IPS-20b (cell line): ENCODE measurements around the gene DCAF12.

Experiments
- H3K27ac ChIP-seq: one replicate; pipeline ENCODE4 v1.5.1; 2013; ENCODE audit warnings: low read length
- H3K27me3 ChIP-seq: 2 replicates; pipeline ENCODE4 v1.6.1; 2013; ENCODE audit warnings: mild to moderate bottlenecking, low read length, inconsistent platforms; ENCODE audit not compliant: insufficient read depth
- H3K36me3 ChIP-seq: 2 replicates; pipeline ENCODE4 v1.6.1; 2013; ENCODE audit warnings: low read depth, mild to moderate bottlenecking, inconsistent platforms, low read length, moderate library complexity; ENCODE audit not compliant: insufficient read depth
- H3K4me1 ChIP-seq: 2 replicates; pipeline ENCODE4 v1.6.1; 2013; ENCODE audit warnings: mild to moderate bottlenecking, control low read depth, inconsistent platforms, low read length, moderate library complexity; ENCODE audit not compliant: insufficient read depth
- H3K4me3 ChIP-seq: 2 replicates; pipeline ENCODE4 v1.5.1; 2013; ENCODE audit warnings: mild to moderate bottlenecking, low read length, inconsistent platforms
- H3K9ac ChIP-seq: 2 replicates; pipeline ENCODE4 v1.6.1; 2013; ENCODE audit warnings: low read depth, mild to moderate bottlenecking, inconsistent platforms, low read length, moderate library complexity
- H3K9me3 ChIP-seq: 2 replicates; pipeline ENCODE4 v1.6.1; 2013; ENCODE audit warnings: mild to moderate bottlenecking, low read depth, low read length, inconsistent platforms; ENCODE audit not compliant: insufficient read depth

The DCAF12 gene

DNA sequence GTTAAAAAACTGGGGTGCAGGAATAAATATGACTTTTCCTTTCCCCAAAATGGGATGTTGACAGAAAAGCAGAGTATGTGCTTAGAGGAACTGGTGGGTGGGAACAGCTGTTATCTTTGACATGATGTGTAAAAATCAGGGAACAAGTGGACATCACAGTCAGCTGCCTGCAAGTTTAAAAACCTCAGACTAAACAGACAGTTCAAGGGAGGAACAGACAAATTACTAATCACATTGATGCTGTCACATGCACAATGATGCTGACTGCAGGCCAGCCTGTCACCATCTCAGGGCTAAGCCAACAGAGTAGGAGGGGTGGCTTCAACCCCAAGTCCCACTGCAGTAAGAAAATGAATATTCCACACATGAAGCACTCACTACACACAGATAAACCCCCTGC lies 39.6 kb downstream of the DCAF12 start:
- Histone ChIP-seq H3K27me3 (no peaks in the 10 kb centered on the region), H3K27ac (no peak overlapping the region)

DNA sequence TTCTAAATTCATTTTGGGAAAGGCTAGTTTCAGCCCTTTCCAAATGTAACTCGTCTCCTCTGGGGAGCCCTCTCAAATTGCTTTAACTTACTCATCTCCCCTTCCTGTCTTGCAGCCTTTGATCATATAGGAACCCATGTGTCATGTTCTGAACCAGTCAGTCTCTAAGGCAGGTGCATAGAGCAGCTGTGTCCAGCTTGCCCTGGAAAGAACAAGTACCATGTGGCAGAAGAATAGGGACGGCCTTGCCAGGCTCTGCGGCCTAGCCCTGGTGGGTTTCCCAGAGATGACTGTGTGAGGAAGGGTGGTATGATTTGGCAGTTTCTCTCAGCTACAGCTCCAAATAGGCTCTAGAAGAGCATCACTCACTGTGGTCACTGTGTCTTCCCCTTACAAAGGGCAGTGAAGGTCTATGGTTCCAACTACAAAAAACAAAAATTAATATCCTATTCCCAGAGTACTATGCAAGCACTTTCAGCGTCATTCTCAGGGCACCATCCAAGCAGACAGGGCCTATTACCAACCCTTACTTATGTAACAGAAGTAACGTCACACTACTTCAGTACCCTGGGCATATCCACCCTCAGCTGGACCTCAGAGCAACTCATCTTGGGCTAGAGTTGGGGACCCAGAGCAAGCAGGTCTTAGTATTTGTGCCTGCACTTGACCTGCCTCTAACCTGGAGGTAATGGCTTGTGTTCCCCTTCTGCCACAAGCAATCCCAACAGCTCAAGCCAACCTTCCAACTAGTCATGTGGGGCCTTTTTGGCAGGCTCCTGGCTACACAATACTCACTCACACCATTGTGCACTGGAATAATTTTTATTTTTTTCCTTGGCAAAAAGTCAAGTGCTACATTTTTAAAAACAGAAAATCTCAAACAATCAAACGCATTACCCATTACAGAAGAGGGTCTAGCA lies 40.7 kb downstream of the DCAF12 start:
- H3K9me3 ChIP-seq, result no peaks in the 10 kb centered on the region
- H3K4me1 ChIP-seq, result no peaks in the 10 kb centered on the region
- H3K4me3 ChIP-seq, result no peak overlapping the region
- peaks cover 46% of the 10 kb centered on the region for H3K36me3 ChIP-seq
- H3K27ac ChIP-seq, result no peak overlapping the region
- no peak overlapping the region for H3K9ac ChIP-seq
- H3K27me3 ChIP-seq, result no peaks in the 10 kb centered on the region

More for the DNA sequence above, 39.6 kb downstream of the DCAF12 start:
- no peak overlapping the region for H3K4me3 ChIP-seq
- H3K36me3 ChIP-seq, result peaks cover 56% of the 10 kb centered on the region
- H3K9me3 ChIP-seq, result no peaks in the 10 kb centered on the region
- no peak overlapping the region for H3K9ac ChIP-seq
- no peaks in the 10 kb centered on the region for H3K4me1 ChIP-seq

DNA sequence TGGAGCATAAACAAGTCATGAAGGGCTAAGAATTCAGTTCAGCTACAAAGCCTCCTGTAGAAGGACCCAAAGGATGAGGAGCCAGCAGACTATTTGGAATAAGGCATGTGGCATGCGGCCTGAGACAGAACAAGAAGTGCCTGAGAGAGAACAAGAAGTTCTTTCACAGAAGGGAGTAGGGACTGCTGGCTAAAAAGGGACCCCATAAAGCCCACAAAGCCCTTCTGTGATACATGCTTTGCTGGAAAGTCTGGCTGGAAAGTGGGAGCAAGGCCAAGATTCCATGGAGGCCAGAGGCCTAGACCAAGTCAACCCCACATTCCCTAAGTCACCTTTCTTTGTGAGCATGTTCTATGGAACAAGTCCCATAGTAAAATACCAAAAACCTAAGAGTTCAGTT lies 41.9 kb downstream of the DCAF12 start:
- no peaks in the 10 kb centered on the region for H3K4me1 ChIP-seq
- H3K9me3 ChIP-seq, result no peaks in the 10 kb centered on the region
- H3K27ac ChIP-seq, result no peak overlapping the region
- no peak overlapping the region for H3K9ac ChIP-seq
- H3K4me3 ChIP-seq, result no peak overlapping the region
- peaks cover 42% of the 10 kb centered on the region for H3K36me3 ChIP-seq
- H3K27me3 ChIP-seq, result no peaks in the 10 kb centered on the region

- Histone ChIP-seq H3K27ac (no peak overlapping the region), H3K9me3 (no peaks in the 10 kb centered on the region), H3K9ac (no peak overlapping the region), H3K4me1 (no peaks in the 10 kb centered on the region), H3K4me3 (no peak overlapping the region), H3K27me3 (no peaks in the 10 kb centered on the region), H3K36me3 (no peaks in the 10 kb centered on the region)
These were observed 47.3 kb downstream of the DCAF12 start for GRCh38 chr9:34079181-34079580.

GRCh38 chr9:34072868-34073590 lies 53.5 kb downstream of the DCAF12 start:
- no peak overlapping the region for H3K27ac ChIP-seq
- H3K9ac ChIP-seq, result no peak overlapping the region
- H3K4me3 ChIP-seq, result no peak overlapping the region
- H3K9me3 ChIP-seq, result no peaks in the 10 kb centered on the region
- peaks cover 9% of the 10 kb centered on the region; the same call in 1 of the 2 replicates for H3K4me1 ChIP-seq
- no peaks in the 10 kb centered on the region for H3K36me3 ChIP-seq
- H3K27me3 ChIP-seq, result no peaks in the 10 kb centered on the region

- Histone ChIP-seq H3K4me1 (peaks cover 9% of the 10 kb centered on the region; the same call in 1 of the 2 replicates), H3K36me3 (no peaks in the 10 kb centered on the region), H3K27ac (no peak overlapping the region), H3K4me3 (no peak overlapping the region; the same call in 1 of the 2 replicates), H3K9me3 (no peaks in the 10 kb centered on the region), H3K9ac (no peak overlapping the region), H3K27me3 (no peaks in the 10 kb centered on the region)
These were observed 54.1 kb downstream of the DCAF12 start for GRCh38 chr9:34072410-34072809.

DNA sequence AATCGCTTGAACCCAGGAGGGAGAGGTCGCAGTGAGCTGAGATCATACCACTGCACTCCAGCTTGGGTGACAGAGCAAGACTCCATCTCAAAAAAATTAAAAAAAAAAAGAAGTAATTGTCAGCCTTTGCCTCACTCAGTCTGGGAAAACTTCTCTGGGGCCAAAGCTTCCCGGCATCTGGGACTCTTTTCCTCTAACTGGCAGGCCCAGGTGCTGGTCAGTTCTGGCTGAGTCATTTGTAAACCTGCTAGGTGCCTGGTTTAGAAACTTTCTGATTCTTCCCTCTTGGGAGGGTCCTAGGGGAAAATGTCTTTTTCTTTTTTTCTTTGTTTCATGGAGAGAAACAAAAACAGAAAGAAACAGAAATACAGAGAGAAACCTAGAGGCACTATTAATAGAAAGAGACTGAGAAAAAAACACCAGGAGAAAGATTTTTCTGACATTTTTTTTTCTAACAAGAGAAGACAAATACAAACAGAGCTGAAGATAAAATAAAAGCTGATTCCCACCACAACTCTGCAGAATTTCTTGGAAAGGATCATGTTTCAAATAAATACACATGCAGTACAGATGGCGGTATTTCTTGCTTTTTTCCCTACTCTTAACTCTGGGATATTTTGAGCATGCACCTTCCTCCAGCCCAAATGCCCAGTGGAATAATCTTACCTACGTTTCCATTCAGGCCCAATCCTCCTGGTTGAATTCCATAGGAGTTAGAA lies 55.7 kb downstream of the DCAF12 start:
- H3K27ac ChIP-seq, result no peak overlapping the region
- H3K9ac ChIP-seq, result no peak overlapping the region
- H3K36me3 ChIP-seq, result no peaks in the 10 kb centered on the region
- no peak overlapping the region for H3K4me3 ChIP-seq
- H3K4me1 ChIP-seq, result peaks cover 9% of the 10 kb centered on the region; the same call in 1 of the 2 replicates
- no peaks in the 10 kb centered on the region for H3K9me3 ChIP-seq
- no peaks in the 10 kb centered on the region for H3K27me3 ChIP-seq

DNA sequence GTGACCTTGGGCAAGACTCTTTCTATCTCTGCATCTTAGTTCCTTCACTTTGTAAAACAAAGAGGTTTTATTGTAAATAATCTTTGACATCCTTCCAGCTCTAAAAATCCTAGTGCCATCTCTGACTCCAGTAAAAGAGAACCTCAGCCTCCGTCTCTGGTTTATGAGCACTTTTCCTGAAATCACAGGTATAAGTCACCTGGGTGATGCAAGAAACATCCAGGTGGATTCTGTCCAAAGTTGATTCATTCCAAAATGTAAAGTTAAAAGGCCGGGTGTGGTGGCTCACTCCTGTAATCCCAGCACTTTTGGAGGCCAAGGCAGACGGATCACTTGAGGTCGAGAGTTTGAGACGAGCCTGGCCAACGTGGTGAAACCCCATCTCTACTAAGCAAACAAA lies 56.7 kb downstream of the DCAF12 start:
- no peak overlapping the region for H3K4me3 ChIP-seq
- H3K36me3 ChIP-seq, result no peaks in the 10 kb centered on the region
- H3K27ac ChIP-seq, result no peak overlapping the region

GRCh38 chr9:34065541-34065940 lies 61.0 kb downstream of the DCAF12 start:
- no peak overlapping the region for H3K4me3 ChIP-seq
- no peaks in the 10 kb centered on the region for H3K9me3 ChIP-seq
- H3K9ac ChIP-seq, result no peak overlapping the region
- no peak overlapping the region for H3K27ac ChIP-seq
- H3K4me1 ChIP-seq, result no peaks in the 10 kb centered on the region
- no peaks in the 10 kb centered on the region for H3K27me3 ChIP-seq
- no peaks in the 10 kb centered on the region for H3K36me3 ChIP-seq

More for the DNA sequence above, 56.7 kb downstream of the DCAF12 start:
- no peaks in the 10 kb centered on the region for H3K9me3 ChIP-seq
- H3K27me3 ChIP-seq, result no peaks in the 10 kb centered on the region
- peaks cover 9% of the 10 kb centered on the region; the same call in 1 of the 2 replicates for H3K4me1 ChIP-seq
- no peak overlapping the region for H3K9ac ChIP-seq

DNA sequence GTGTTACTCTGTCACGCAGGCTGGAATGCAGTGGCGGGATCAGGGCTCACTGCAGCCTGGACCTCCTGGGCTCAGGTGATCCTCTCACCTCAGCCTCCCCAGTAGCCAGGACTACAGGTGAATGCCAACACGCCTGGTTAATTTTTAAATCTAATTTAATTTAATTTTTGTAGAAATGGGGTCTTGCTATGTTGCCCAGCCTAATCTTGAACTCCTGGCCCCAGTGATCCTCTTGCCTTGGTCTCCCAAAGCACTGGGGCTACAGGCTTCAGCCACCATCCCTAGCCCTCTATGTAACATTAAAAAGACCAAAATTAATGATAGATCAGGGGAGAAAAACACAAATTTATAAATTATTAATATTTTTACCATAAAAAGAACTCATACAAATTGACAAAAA lies 66.5 kb downstream of the DCAF12 start:
- H3K9ac ChIP-seq, result no peak overlapping the region
- H3K9me3 ChIP-seq, result no peaks in the 10 kb centered on the region
- H3K4me1 ChIP-seq, result no peaks in the 10 kb centered on the region
- no peak overlapping the region for H3K27ac ChIP-seq
- no peak overlapping the region for H3K4me3 ChIP-seq
- no peaks in the 10 kb centered on the region for H3K36me3 ChIP-seq
- H3K27me3 ChIP-seq, result no peaks in the 10 kb centered on the region

GRCh38 chr9:34059281-34059680 lies 67.2 kb downstream of the DCAF12 start:
- Histone ChIP-seq H3K4me1 (no peaks in the 10 kb centered on the region), H3K36me3 (no peaks in the 10 kb centered on the region), H3K27ac (no peak overlapping the region), H3K4me3 (no peak overlapping the region), H3K9me3 (no peaks in the 10 kb centered on the region), H3K9ac (no peak overlapping the region), H3K27me3 (no peaks in the 10 kb centered on the region)
